IgD-negative memory B cell (primary cell): ENCODE data around the gene SYT1. TPM values are rescaled to one million over a fixed set of nuclear protein-coding genes. Genes with fewer than 3 reads are reported as not detected.

ENCODE experiments used
- H3K27ac Mint-ChIP-seq, 3 donors: one replicate each; pipeline ENCODE4 v1.8.0; 2020 to 2022; ENCODE audit warnings: mild to moderate bottlenecking in 3 of 3, mixed read lengths in 3 of 3, moderate library complexity in 1 of 3
- H3K27me3 Mint-ChIP-seq: one replicate; pipeline ENCODE4 v1.8.0; 2021; ENCODE audit warnings: mixed read lengths
- H3K36me3 Mint-ChIP-seq: one replicate; pipeline ENCODE4 v1.8.0; 2020; ENCODE audit warnings: mild to moderate bottlenecking, mixed read lengths
- H3K4me1 Mint-ChIP-seq, 3 donors: one replicate each; pipeline ENCODE4 v1.8.0; 2020 to 2022; ENCODE audit warnings: mixed read lengths in 3 of 3, mild to moderate bottlenecking in 1 of 3
- H3K4me3 Mint-ChIP-seq, 4 donors: one replicate each; pipeline ENCODE4 v1.8.0; 2020 to 2022; ENCODE audit warnings: mild to moderate bottlenecking in 4 of 4, mixed read lengths in 4 of 4, moderate library complexity in 3 of 4
- H3K9me3 Mint-ChIP-seq, 3 donors: one replicate each; pipeline ENCODE4 v1.8.0; 2020 to 2021; ENCODE audit warnings: mixed read lengths in 3 of 3, mild to moderate bottlenecking in 1 of 3
- polyA plus RNA-seq: library from polyadenylated mRNA; unstranded; fragments of 300-500 nt; fragmentation: Illumina TruSeq; gene quantifications from one replicate; pipeline ENCODE4 v1.2.3, GENCODE V29; 2021

SYT1 gene
- polyA plus RNA-seq, 1 donor from 2014 or later, result 1.6 TPM

GRCh38 chr12:79373896-79374499 is 509.4 kb downstream of the SYT1 start:
- H3K9me3 Mint-ChIP-seq, result no peaks in the 10 kb centered on the region
- no peak overlapping the region for H3K27ac Mint-ChIP-seq
- H3K4me1 Mint-ChIP-seq, result no peaks in the 10 kb centered on the region
- H3K36me3 Mint-ChIP-seq, result no peaks in the 10 kb centered on the region
- H3K4me3 Mint-ChIP-seq, result no peak overlapping the region
- H3K27me3 Mint-ChIP-seq, result no peaks in the 10 kb centered on the region

DNA sequence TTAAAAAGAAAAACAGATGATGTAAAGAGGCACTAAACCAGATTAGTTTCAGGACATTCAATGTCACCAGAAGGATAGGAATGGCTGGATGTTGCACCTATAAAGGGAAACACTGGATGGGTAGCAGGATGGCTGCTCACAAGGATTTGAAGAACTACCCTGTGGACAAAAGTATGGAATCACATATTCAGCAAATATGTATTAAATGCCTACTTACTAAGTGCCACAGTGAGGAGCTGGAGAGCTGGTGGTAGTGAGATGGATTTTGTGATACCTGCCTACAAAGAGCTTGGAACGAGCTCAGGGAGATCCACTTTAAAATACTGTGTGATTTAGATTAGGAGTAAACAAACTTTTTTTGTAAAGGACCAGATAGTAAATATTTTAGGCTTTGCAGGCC is 510.0 kb downstream of the SYT1 start:
- Mint-ChIP-seq H3K27ac (no peak overlapping the region), H3K4me3 (no peak overlapping the region), H3K27me3 (no peaks in the 10 kb centered on the region), H3K4me1 (no peaks in the 10 kb centered on the region), H3K9me3 (no peaks in the 10 kb centered on the region), H3K36me3 (no peaks in the 10 kb centered on the region)

DNA sequence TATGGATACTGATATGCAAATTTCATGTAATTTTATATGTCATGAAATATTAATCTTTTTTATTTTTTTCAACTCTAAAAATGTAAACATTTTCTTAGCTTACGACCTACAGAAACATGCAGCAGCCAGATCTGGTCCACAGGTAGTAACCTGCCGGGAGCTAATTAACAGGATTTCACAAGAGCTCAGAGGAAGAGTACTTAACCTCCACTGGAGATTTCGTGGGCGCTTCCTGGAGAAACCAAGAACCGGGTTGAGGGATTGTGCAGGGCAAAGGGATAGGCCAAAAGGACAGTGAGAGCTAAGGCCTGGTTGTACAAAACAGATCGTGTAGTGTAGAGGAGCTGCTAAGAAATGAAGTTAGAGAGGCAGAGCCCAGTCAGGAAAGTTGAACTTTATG is 510.5 kb downstream of the SYT1 start:
- Mint-ChIP-seq H3K4me3 (no peak overlapping the region), H3K36me3 (no peaks in the 10 kb centered on the region)

DNA sequence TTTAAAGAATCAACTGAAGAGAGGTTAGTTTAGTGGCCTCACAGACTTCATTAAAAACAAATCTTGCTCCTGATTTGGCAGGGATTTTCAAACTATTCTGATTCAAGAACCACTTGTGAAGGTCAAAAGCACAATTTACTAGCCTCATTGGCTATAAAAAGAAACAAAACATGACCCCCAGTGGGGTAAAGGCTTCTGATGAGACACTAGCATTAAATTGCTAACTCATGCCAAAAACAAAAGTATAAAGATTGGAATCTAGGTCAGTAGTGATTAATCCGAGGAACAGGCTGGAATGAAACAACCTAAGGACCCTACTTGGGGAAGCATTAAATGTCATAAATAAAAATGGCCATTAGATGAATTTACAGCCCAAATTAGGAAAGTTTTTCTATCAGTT is 513.9 kb downstream of the SYT1 start:
- Mint-ChIP-seq H3K4me1 (no peaks in the 10 kb centered on the region), H3K27me3 (no peaks in the 10 kb centered on the region), H3K4me3 (no peak overlapping the region), H3K9me3 (no peaks in the 10 kb centered on the region), H3K36me3 (no peaks in the 10 kb centered on the region), H3K27ac (no peak overlapping the region)

More for the DNA sequence above, 510.5 kb downstream of the SYT1 start:
- H3K27ac Mint-ChIP-seq, result no peak overlapping the region
- H3K27me3 Mint-ChIP-seq, result no peaks in the 10 kb centered on the region
- H3K9me3 Mint-ChIP-seq, result no peaks in the 10 kb centered on the region
- H3K4me1 Mint-ChIP-seq, result no peaks in the 10 kb centered on the region

DNA sequence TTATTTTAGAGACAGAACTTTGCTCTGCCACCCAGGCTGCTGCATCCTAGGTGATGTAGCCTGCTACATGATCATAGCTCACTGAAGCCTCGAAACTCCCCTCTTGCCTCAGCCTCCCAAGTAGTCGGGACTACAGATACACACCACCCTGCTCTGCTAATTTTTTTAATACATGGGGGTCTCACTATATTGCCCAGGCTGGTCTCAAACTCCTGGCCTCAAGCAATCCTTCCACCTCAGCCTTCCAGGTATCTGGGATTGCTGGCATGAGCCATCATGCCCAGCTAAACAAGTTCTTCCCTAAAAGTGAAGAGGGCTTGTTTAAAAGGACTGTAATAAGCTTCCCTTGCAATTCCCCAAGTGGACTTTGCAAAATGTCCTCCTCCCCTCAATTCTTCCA is 515.8 kb downstream of the SYT1 start:
- Mint-ChIP-seq H3K9me3 (no peaks in the 10 kb centered on the region), H3K4me3 (no peak overlapping the region), H3K27ac (no peak overlapping the region), H3K27me3 (no peaks in the 10 kb centered on the region), H3K4me1 (no peaks in the 10 kb centered on the region), H3K36me3 (no peaks in the 10 kb centered on the region)

DNA sequence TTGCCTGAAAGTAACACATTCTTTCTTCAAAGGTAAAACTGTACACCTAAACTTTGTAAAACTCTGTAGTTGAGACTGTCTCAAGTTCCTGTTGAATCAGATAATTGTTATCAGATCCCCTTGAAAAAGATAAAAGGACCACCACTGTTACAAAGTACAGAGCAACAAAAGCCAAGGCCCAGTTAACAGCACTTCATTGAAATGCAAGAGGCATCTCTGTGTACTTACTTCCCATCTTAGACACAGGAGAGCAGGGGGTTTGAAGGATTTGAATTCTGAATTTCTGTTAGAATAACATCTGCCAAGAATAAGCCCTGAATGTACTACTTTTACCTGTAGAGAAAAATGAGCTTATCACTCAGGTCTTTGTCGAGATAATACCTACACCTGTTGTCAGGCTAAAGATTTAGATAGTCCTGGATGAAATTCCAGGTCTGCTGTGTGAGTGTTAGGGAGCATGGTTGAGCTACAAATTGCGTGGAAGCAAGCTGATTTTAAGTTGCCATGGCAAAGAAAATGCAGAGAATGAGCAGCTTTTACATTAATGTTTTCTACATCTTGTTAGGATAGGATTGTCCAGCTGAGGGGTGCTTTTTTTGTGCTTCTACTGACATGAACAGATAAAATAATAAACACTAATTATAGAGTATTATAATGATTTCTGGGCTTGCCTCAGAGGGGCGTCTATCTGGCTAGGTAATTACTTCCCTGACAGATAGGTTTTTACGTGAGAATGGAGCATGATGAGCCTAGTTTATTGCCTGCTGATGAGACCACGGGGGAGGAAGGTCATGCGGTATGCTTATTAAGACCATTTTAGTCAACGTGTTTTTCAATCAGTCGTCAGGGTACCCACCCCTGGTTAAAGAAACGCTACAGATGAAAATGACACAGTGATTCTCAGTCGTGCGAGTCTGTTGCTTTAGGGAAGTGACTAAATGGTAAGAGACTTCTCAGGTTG is 517.0 kb downstream of the SYT1 start:
- no peak overlapping the region for H3K4me3 Mint-ChIP-seq
- H3K9me3 Mint-ChIP-seq, result no peaks in the 10 kb centered on the region
- H3K4me1 Mint-ChIP-seq, result no peaks in the 10 kb centered on the region
- H3K36me3 Mint-ChIP-seq, result no peaks in the 10 kb centered on the region
- H3K27ac Mint-ChIP-seq, result no peak overlapping the region
- no peaks in the 10 kb centered on the region for H3K27me3 Mint-ChIP-seq

DNA sequence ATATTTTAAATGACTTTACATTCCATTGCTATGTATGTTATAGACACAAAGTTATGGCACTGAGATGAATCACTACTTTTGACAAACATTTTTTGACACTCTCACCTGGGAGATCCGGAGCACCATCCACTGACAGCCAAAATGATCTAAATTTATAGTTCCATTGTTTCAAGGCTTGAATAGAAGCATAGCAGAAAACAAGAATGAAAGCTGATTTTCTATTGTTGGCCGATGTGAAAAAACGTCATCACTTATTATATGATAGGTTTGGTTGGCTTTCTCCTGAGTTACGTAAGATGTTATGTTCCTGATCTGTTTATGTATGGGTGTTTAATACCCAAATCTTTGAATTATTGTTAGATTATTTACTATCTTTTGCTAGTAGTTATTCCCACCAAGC is 520.0 kb downstream of the SYT1 start:
- H3K27me3 Mint-ChIP-seq, result no peaks in the 10 kb centered on the region
- no peak overlapping the region for H3K4me3 Mint-ChIP-seq
- H3K27ac Mint-ChIP-seq, result no peak overlapping the region
- H3K4me1 Mint-ChIP-seq, result no peaks in the 10 kb centered on the region
- H3K9me3 Mint-ChIP-seq, result no peaks in the 10 kb centered on the region
- H3K36me3 Mint-ChIP-seq, result no peaks in the 10 kb centered on the region

DNA sequence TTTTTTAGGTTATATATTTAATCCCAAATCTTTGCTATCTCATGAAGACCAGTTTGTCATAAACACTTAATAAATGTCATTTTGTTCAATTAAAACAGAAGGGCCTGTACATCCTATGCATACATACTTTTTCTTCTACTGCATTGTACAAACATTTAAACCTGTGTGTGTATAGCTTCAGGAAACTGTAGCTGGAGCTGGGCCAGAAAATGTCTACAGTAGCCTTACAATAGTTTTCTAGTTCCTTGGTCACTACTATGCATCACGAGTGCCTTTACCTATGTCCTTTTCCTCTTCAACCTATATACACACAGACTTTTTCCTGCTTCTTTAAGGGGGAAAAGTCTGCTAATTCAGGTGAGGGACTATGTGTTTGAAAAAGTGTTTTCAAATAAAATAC is 523.4 kb downstream of the SYT1 start:
- Mint-ChIP-seq H3K36me3 (no peaks in the 10 kb centered on the region), H3K9me3 (no peaks in the 10 kb centered on the region)

GRCh38 chr12:79393842-79394241 is 529.3 kb downstream of the SYT1 start:
- Mint-ChIP-seq H3K27me3 (no peaks in the 10 kb centered on the region), H3K27ac (no peak overlapping the region), H3K9me3 (no peaks in the 10 kb centered on the region), H3K4me1 (no peaks in the 10 kb centered on the region), H3K36me3 (no peaks in the 10 kb centered on the region), H3K4me3 (no peak overlapping the region)

More for the DNA sequence above, 523.4 kb downstream of the SYT1 start:
- Mint-ChIP-seq H3K4me3 (no peak overlapping the region), H3K27ac (no peak overlapping the region), H3K27me3 (no peaks in the 10 kb centered on the region), H3K4me1 (no peaks in the 10 kb centered on the region)

- Mint-ChIP-seq H3K4me3 (no peak overlapping the region), H3K27ac (no peak overlapping the region), H3K4me1 (no peaks in the 10 kb centered on the region), H3K36me3 (no peaks in the 10 kb centered on the region), H3K9me3 (no peaks in the 10 kb centered on the region), H3K27me3 (no peaks in the 10 kb centered on the region)
Observed at GRCh38 chr12:79397609-79398008, 533.0 kb downstream of the SYT1 start.

DNA sequence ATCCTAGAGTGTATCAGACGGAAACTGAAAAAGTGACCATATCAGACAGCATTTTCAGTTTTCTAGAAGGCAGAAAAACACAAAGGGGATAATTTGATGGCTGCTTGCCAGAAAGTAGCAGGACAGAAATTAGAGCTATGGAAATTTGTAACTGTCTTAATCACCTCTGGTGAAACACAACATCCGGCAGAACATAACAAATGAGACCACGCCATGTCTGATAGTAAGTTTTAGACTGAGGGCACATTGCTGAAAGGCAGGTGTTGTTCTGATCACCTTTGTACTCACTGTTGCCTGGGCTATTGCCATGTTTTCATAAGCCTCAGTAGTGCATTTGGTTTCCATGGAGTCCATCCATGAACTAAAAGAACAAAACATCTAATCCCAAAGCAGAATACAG is 535.9 kb downstream of the SYT1 start:
- Mint-ChIP-seq H3K9me3 (no peaks in the 10 kb centered on the region), H3K27ac (no peak overlapping the region), H3K4me3 (no peak overlapping the region), H3K27me3 (no peaks in the 10 kb centered on the region), H3K36me3 (no peaks in the 10 kb centered on the region), H3K4me1 (no peaks in the 10 kb centered on the region)

- Mint-ChIP-seq H3K9me3 (no peaks in the 10 kb centered on the region), H3K27ac (no peak overlapping the region), H3K27me3 (no peaks in the 10 kb centered on the region), H3K36me3 (no peaks in the 10 kb centered on the region), H3K4me1 (peaks cover 0 to 2% (median 0%) of the 10 kb centered on the region in 3 donors), H3K4me3 (no peak overlapping the region)
Observed at GRCh38 chr12:79402606-79403005, 538.0 kb downstream of the SYT1 start.

DNA sequence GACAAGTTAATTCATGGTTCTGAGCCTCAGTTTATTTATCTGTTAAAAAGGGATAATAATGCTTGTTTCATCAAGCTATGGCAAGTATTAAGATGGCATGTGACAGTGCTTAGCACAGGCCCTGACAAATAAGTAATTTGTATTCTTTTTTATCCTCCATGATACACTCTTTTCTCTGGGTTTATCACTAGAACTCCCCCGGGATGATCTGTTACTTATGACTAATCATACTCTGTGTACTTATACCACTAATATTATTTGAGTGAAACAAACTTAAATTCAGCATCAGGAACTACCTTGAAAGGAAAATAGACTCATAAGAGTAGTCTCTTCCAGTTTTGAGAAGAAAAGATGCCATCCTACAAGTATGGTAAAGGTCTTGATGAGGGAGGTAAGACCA is 542.4 kb downstream of the SYT1 start:
- peaks cover 0 to 2% (median 0%) of the 10 kb centered on the region in 3 donors for H3K4me1 Mint-ChIP-seq
- H3K27ac Mint-ChIP-seq, result no peak overlapping the region
- no peaks in the 10 kb centered on the region for H3K36me3 Mint-ChIP-seq
- H3K27me3 Mint-ChIP-seq, result no peaks in the 10 kb centered on the region
- no peak overlapping the region for H3K4me3 Mint-ChIP-seq
- no peaks in the 10 kb centered on the region for H3K9me3 Mint-ChIP-seq

DNA sequence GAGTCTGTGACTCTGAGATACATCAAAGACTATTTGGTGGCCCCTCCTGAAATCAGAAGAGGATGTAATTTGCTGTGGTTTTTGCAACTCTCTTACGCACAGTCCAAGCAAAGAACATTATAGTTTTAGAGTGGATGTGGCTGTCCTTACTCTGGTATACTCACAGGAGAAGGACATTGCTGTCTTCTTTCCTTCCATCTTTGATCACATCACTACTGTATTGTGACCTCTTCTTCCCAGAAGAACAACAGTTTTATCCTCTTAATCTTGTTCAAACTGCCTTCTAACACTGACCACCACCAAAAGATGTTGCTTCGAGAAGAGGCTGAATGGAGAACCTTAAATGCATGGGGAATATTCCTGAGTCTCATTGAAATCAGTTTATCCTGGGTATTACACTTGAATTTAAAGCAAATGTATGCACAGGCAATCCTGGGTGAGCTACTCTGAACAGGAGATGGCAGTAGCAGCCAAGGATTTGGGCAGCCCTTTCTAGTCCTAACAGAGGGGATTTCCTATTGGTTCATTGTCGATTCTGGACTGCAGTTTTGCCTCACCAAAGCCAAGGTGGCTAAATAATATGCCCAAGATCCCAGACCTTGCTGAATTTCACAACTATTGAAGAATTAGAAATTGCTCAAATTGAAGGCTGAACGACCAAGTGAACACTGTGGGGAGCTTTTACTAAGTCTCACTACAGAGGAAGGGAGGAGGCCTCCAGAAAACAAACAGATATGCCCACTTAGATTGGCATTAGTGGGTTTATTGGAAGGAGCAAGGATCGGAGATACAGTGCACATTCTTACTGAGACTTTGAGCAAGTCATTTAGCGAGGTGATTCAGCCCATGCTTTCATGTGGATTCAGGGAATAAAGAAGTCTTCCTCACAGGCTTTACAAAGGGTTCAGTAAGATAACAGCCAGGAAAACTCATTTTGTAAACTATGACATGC is 543.4 kb downstream of the SYT1 start:
- H3K27ac Mint-ChIP-seq, result no peak overlapping the region
- H3K4me1 Mint-ChIP-seq, result peaks cover 0 to 2% (median 0%) of the 10 kb centered on the region in 3 donors
- no peaks in the 10 kb centered on the region for H3K27me3 Mint-ChIP-seq
- H3K4me3 Mint-ChIP-seq, result no peak overlapping the region
- H3K9me3 Mint-ChIP-seq, result no peaks in the 10 kb centered on the region
- H3K36me3 Mint-ChIP-seq, result no peaks in the 10 kb centered on the region

GRCh38 chr12:79408689-79409088 is 544.1 kb downstream of the SYT1 start:
- H3K4me1 Mint-ChIP-seq, result peaks cover 0 to 2% (median 0%) of the 10 kb centered on the region in 3 donors
- H3K4me3 Mint-ChIP-seq, result no peak overlapping the region
- H3K27ac Mint-ChIP-seq, result no peak overlapping the region

More at GRCh38 chr12:79408689-79409088, 544.1 kb downstream of the SYT1 start:
- H3K9me3 Mint-ChIP-seq, result no peaks in the 10 kb centered on the region
- no peaks in the 10 kb centered on the region for H3K27me3 Mint-ChIP-seq
- no peaks in the 10 kb centered on the region for H3K36me3 Mint-ChIP-seq
